Sigmoid colon (tissue), 4 donors: Measurements from ENCODE around the gene TEK.

Experiments
- EP300 ChIP-seq, 4 donors: sonication (generic); formaldehyde crosslinking; IDR thresholded peaks; one replicate each; pipeline ENCODE4 v1.6.1; 2017; ENCODE audit warnings: antibody characterized with exemption in 4 of 4
- POLR2A ChIP-seq, 2 donors: fragments of 450-650 bp; IDR thresholded peaks; one replicate each; pipeline ENCODE4 v1.6.1; 2016; ENCODE audit warnings: antibody characterized with exemption in 2 of 2, mild to moderate bottlenecking in 2 of 2, moderate library complexity in 2 of 2
- POLR2AphosphoS5 ChIP-seq, 4 donors: sonication (generic); formaldehyde crosslinking; IDR thresholded peaks; one replicate each; pipeline ENCODE4 v1.6.1; 2017; ENCODE audit warnings: antibody characterized with exemption in 4 of 4
- TF ChIP-seq, protein P1 (sequence below), 4 experiments: fragments of 450-650 bp in 3 of 4; fragments of 200-600 bp in 1 of 4; IDR thresholded peaks; one replicate each; pipeline ENCODE4 v1.5.1; 2016 to 2019; ENCODE audit warnings: antibody characterized with exemption in 4 of 4, mild to moderate bottlenecking in 3 of 4, moderate library complexity in 2 of 4

GRCh38 chr9:27088981-27089380 is 20.0 kb upstream of the TEK start:
- TF ChIP-seq, protein P1, sequence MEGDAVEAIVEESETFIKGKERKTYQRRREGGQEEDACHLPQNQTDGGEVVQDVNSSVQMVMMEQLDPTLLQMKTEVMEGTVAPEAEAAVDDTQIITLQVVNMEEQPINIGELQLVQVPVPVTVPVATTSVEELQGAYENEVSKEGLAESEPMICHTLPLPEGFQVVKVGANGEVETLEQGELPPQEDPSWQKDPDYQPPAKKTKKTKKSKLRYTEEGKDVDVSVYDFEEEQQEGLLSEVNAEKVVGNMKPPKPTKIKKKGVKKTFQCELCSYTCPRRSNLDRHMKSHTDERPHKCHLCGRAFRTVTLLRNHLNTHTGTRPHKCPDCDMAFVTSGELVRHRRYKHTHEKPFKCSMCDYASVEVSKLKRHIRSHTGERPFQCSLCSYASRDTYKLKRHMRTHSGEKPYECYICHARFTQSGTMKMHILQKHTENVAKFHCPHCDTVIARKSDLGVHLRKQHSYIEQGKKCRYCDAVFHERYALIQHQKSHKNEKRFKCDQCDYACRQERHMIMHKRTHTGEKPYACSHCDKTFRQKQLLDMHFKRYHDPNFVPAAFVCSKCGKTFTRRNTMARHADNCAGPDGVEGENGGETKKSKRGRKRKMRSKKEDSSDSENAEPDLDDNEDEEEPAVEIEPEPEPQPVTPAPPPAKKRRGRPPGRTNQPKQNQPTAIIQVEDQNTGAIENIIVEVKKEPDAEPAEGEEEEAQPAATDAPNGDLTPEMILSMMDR (IDR thresholded peaks at IDR 0.05) = no peak
- TF ChIP-seq POLR2A (IDR thresholded peaks at IDR 0.05) (no peak), POLR2AphosphoS5 (IDR thresholded peaks at IDR 0.05) (no peak), EP300 (IDR thresholded peaks at IDR 0.05) (no peak)
